GM19035 (cell line): Measurements from ENCODE around the gene ACTRT2.

ENCODE experiments used
- ATAC-seq: cut with Tn5 transposase; IDR thresholded peaks from one replicate; pipeline ENCODE4 v1.9.1; 2021; ENCODE audit not compliant: unreplicated experiment

Gene ACTRT2

GRCh38 chr1:3052501-3052900 is 31.2 kb downstream of the ACTRT2 start:
- ATAC-seq, result no peak

- no peak for ATAC-seq
Observed at GRCh38 chr1:3053366-3053980, 32.2 kb downstream of the ACTRT2 start.

GRCh38 chr1:3053986-3054385 is 32.7 kb downstream of the ACTRT2 start:
- no peak for ATAC-seq

GRCh38 chr1:3054474-3054873 is 33.2 kb downstream of the ACTRT2 start:
- ATAC-seq, result no peak

- no peak for ATAC-seq
Observed at GRCh38 chr1:3055051-3055450, 33.8 kb downstream of the ACTRT2 start.

- ATAC-seq, result no peak
Observed at GRCh38 chr1:3056641-3057040, 35.4 kb downstream of the ACTRT2 start.

- ATAC-seq, result no peak
Observed at GRCh38 chr1:3058263-3059030, 37.2 kb downstream of the ACTRT2 start.

GRCh38 chr1:3060127-3060526 is 38.9 kb downstream of the ACTRT2 start:
- no peak for ATAC-seq

GRCh38 chr1:3060601-3061551 is 39.6 kb downstream of the ACTRT2 start:
- no peak for ATAC-seq

GRCh38 chr1:3061566-3061965 is 40.3 kb downstream of the ACTRT2 start:
- ATAC-seq, result no peak

GRCh38 chr1:3061981-3062615 is 40.8 kb downstream of the ACTRT2 start:
- no peak for ATAC-seq

- no peak for ATAC-seq
Observed at GRCh38 chr1:3062616-3063378, 41.5 kb downstream of the ACTRT2 start.

GRCh38 chr1:3063379-3064295 is 42.4 kb downstream of the ACTRT2 start:
- no peak for ATAC-seq

GRCh38 chr1:3064296-3064850 is 43.1 kb downstream of the ACTRT2 start:
- ATAC-seq, result no peak

GRCh38 chr1:3064901-3065300 is 43.6 kb downstream of the ACTRT2 start:
- ATAC-seq, result no peak

- no peak for ATAC-seq
Observed at GRCh38 chr1:3065396-3065795, 44.1 kb downstream of the ACTRT2 start.

- no peak for ATAC-seq
Observed at GRCh38 chr1:3065797-3066196, 44.5 kb downstream of the ACTRT2 start.

GRCh38 chr1:3066250-3066711 is 45.0 kb downstream of the ACTRT2 start:
- ATAC-seq, result no peak

- ATAC-seq, result no peak
Observed at GRCh38 chr1:3066826-3067225, 45.6 kb downstream of the ACTRT2 start.
